ENCODE data around the gene RHOJ. TPM values are rescaled to one million over a fixed set of nuclear protein-coding genes. Genes with fewer than 3 reads are reported as not detected.
A peak's percentile ranks its signal among the peaks of the same experiment; 100 is the strongest.

RHOJ gene
- total and polyA plus RNA-seq, 2 donors from 2014 or later = 4.0 to 20.0 TPM

DNA sequence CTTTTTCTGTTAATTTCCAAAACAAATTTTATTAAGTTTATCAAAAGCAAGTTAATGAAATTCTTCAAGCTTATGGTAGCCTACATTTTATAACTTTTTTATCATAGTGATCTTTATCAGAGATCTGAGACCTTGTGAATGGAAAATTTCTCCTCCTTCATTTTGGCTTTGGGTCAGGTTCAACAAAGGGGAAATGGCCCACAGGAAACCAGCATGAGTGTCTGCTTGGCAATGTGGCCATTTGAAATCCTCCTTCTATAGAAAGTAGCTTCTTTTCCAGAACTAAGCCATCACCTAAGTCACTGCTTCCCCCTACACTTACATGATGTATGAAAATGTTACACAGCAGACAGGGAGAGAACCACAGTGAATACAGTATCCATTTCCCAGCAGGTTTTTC lies 1.6 kb downstream of the RHOJ start:
- intact Hi-C loops (cut with DNase I) = no loop called here
- H3K9ac ChIP-seq (ENCODE audit: low read length in 3 of 3) = no peak overlapping the region
- FAIRE-seq = no peak
- no peak overlapping the region for H3K27ac ChIP-seq (ENCODE audit: low read depth in 2 of 2, low read length in 2 of 2)
- H3K9me3 ChIP-seq (ENCODE audit: control insufficient read depth in 2 of 3, insufficient read depth in 1 of 3, low read length in 3 of 3) = no peaks in the 10 kb centered on the region
- TF ChIP-seq, protein P1, sequence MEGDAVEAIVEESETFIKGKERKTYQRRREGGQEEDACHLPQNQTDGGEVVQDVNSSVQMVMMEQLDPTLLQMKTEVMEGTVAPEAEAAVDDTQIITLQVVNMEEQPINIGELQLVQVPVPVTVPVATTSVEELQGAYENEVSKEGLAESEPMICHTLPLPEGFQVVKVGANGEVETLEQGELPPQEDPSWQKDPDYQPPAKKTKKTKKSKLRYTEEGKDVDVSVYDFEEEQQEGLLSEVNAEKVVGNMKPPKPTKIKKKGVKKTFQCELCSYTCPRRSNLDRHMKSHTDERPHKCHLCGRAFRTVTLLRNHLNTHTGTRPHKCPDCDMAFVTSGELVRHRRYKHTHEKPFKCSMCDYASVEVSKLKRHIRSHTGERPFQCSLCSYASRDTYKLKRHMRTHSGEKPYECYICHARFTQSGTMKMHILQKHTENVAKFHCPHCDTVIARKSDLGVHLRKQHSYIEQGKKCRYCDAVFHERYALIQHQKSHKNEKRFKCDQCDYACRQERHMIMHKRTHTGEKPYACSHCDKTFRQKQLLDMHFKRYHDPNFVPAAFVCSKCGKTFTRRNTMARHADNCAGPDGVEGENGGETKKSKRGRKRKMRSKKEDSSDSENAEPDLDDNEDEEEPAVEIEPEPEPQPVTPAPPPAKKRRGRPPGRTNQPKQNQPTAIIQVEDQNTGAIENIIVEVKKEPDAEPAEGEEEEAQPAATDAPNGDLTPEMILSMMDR (IDR thresholded peaks at IDR 0.05; ENCODE audit: borderline replicate concordance, extremely low read depth, insufficient read depth) = no peak
- no peaks in the 10 kb centered on the region for H3K36me3 ChIP-seq (ENCODE audit: control insufficient read depth in 2 of 3, insufficient read depth in 3 of 3, low read length in 3 of 3)
- peak overlapping the region; percentile 5 to 25 (median 23) for H3K4me3 ChIP-seq (ENCODE audit: low read length in 3 of 3)
- peak in 2 of 5 donors; percentile 6 to 27 for DNase-seq
- H3K27me3 ChIP-seq (ENCODE audit: control insufficient read depth, insufficient read depth, low read length) = no peaks in the 10 kb centered on the region
- no peaks in the 10 kb centered on the region for H3K4me1 ChIP-seq (ENCODE audit: control insufficient read depth in 2 of 3, insufficient read depth in 2 of 3, low read depth in 1 of 3, low read length in 3 of 3)

DNA sequence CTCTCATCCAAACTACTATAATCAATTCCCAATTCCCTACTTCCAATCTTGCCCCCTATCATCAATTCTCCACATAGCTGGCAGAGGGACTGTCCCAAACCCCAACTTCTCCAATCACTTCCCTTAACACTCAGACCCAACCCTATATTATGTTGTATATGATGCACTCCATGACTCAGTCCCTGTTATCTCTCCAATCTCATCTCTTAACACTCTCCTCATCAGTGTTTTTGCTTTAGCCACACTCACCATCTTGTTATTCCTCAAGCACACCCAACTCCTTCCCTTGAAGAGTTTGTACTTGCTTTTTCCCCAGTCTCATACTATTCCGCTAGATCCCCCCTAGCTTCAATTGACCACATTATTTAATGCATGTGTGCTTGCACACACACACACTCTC lies 4.9 kb downstream of the RHOJ start:
- TF ChIP-seq, protein P1 (IDR thresholded peaks at IDR 0.05; ENCODE audit: borderline replicate concordance, extremely low read depth, insufficient read depth) = no peak
- DNase-seq (no peak), FAIRE-seq (no peak)
- H3K4me1 ChIP-seq (ENCODE audit: control insufficient read depth in 2 of 3, insufficient read depth in 2 of 3, low read depth in 1 of 3, low read length in 3 of 3) = no peaks in the 10 kb centered on the region
- no peaks in the 10 kb centered on the region for H3K9me3 ChIP-seq (ENCODE audit: control insufficient read depth in 2 of 3, insufficient read depth in 1 of 3, low read length in 3 of 3)
- no peak overlapping the region for H3K4me3 ChIP-seq (ENCODE audit: low read length in 3 of 3)
- intact Hi-C loops (cut with DNase I) = no loop called here
- no peak overlapping the region for H3K9ac ChIP-seq (ENCODE audit: low read length in 3 of 3)
- no peak overlapping the region for H3K27ac ChIP-seq (ENCODE audit: low read depth in 2 of 2, low read length in 2 of 2)
- H3K27me3 ChIP-seq (ENCODE audit: control insufficient read depth, insufficient read depth, low read length) = no peaks in the 10 kb centered on the region
- no peaks in the 10 kb centered on the region for H3K36me3 ChIP-seq (ENCODE audit: control insufficient read depth in 2 of 3, insufficient read depth in 3 of 3, low read length in 3 of 3)

DNA sequence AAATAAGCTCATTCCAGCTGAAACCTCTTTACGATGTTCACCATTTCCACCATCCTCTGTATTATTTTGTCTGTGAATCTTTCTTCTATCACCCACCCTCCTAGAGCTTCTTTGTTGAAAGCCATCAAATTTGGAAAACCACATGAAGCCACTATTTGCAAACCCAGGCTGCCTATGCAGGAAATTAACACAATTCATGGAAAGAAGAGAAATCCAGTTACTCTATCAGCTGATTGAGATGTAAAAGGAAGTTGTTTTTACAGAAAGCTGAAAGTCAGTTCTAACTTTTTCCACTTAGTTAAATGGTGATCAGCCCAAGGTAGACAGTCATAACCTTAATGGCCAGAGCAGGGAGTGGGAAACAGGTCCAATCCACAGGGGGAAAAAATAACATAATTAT lies 6.6 kb downstream of the RHOJ start:
- TF ChIP-seq, protein P1 (IDR thresholded peaks at IDR 0.05; ENCODE audit: borderline replicate concordance, extremely low read depth, insufficient read depth) = no peak
- H3K9ac ChIP-seq (ENCODE audit: low read length in 3 of 3) = no peak overlapping the region
- no peak overlapping the region for H3K4me3 ChIP-seq (ENCODE audit: low read length in 3 of 3)
- no peak for DNase-seq
- no peaks in the 10 kb centered on the region for H3K36me3 ChIP-seq (ENCODE audit: control insufficient read depth in 2 of 3, insufficient read depth in 3 of 3, low read length in 3 of 3)
- no peak overlapping the region for H3K27ac ChIP-seq (ENCODE audit: low read depth in 2 of 2, low read length in 2 of 2)
- intact Hi-C loops (cut with DNase I) = no loop called here
- no peaks in the 10 kb centered on the region for H3K9me3 ChIP-seq (ENCODE audit: control insufficient read depth in 2 of 3, insufficient read depth in 1 of 3, low read length in 3 of 3)
- FAIRE-seq = no peak
- H3K4me1 ChIP-seq (ENCODE audit: control insufficient read depth in 2 of 3, insufficient read depth in 2 of 3, low read depth in 1 of 3, low read length in 3 of 3) = no peaks in the 10 kb centered on the region
- no peaks in the 10 kb centered on the region for H3K27me3 ChIP-seq (ENCODE audit: control insufficient read depth, insufficient read depth, low read length)

DNA sequence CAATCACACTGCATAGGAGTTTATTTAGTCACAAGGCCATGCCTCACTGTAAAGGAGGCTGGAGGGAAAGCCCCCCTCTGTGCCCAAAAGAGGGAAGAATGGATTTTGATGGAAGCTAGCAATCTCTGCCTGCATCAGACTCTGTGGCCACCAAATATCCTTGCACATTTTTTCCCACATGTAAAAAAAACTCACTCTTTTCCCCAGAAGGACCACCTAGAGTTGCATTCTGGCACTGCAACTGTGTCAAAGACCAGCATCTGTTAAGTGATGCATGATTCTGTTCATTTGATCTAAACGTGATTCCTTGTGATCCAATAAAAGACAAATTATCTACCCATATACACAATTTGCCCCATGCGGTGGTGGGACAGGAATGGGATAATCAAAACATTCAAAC lies 8.0 kb downstream of the RHOJ start:
- no peaks in the 10 kb centered on the region for H3K9me3 ChIP-seq (ENCODE audit: control insufficient read depth in 2 of 3, insufficient read depth in 1 of 3, low read length in 3 of 3)
- no peak overlapping the region for H3K9ac ChIP-seq (ENCODE audit: low read length in 3 of 3)
- intact Hi-C loops (cut with DNase I) = no loop called here
- H3K4me3 ChIP-seq (ENCODE audit: low read length in 3 of 3) = no peak overlapping the region
- H3K27me3 ChIP-seq (ENCODE audit: control insufficient read depth, insufficient read depth, low read length) = no peaks in the 10 kb centered on the region
- DNase-seq (no peak), FAIRE-seq (no peak)
- H3K4me1 ChIP-seq (ENCODE audit: control insufficient read depth in 2 of 3, insufficient read depth in 2 of 3, low read depth in 1 of 3, low read length in 3 of 3) = no peaks in the 10 kb centered on the region
- no peaks in the 10 kb centered on the region for H3K36me3 ChIP-seq (ENCODE audit: control insufficient read depth in 2 of 3, insufficient read depth in 3 of 3, low read length in 3 of 3)
- no peak overlapping the region for H3K27ac ChIP-seq (ENCODE audit: low read depth in 2 of 2, low read length in 2 of 2)
- TF ChIP-seq, protein P1 (IDR thresholded peaks at IDR 0.05; ENCODE audit: borderline replicate concordance, extremely low read depth, insufficient read depth) = no peak
